ENCODE data around the gene CABP2.
A peak's percentile ranks its signal among the peaks of the same experiment; 100 is the strongest.

DNA sequence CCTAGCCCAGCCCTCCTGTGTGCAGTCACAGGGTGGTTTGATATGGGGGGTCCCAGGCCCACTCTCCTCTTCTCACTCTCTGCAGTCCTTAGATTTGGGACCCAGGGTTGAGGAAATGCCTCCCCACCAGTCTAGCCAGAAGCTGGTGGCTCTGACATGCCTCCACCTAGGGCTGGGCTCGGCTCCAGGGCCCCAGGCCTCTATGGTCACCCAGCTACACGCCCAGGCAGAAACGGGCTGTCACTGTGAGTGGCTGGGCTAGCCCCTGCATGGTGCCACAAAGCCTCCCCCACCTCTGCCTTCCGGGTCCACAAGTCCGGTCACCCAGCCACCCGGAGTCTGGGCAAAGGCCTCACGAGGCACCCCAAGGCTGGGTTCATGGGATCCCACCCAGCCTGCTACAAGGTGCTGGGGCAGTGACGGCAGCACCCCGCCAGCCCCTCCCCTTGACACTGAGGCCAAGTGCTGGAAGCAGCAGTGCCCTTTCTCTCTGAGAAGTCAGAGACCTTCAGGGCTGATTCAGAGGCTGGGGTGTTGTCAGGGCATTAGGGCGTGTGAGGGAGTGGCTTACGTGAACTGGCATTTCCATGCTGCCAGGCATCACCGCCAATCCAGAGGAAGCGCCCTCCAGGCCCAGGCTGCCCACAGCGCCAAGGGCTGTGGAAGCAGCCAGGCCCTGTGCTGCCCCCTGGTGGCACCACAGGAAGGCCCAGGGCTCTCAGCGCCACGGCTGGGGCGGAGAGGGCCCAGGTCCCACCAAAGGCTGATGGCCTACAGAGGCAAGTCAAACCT lies 17.4 kb downstream of the CABP2 start:
- TF ChIP-seq, protein P1, sequence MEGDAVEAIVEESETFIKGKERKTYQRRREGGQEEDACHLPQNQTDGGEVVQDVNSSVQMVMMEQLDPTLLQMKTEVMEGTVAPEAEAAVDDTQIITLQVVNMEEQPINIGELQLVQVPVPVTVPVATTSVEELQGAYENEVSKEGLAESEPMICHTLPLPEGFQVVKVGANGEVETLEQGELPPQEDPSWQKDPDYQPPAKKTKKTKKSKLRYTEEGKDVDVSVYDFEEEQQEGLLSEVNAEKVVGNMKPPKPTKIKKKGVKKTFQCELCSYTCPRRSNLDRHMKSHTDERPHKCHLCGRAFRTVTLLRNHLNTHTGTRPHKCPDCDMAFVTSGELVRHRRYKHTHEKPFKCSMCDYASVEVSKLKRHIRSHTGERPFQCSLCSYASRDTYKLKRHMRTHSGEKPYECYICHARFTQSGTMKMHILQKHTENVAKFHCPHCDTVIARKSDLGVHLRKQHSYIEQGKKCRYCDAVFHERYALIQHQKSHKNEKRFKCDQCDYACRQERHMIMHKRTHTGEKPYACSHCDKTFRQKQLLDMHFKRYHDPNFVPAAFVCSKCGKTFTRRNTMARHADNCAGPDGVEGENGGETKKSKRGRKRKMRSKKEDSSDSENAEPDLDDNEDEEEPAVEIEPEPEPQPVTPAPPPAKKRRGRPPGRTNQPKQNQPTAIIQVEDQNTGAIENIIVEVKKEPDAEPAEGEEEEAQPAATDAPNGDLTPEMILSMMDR (IDR thresholded peaks at IDR 0.05; ENCODE audit: low read depth, low read length, poor library complexity, severe bottlenecking), result peak; percentile 96
- no peak for TF ChIP-seq EZH2phosphoT487 (IDR thresholded peaks at IDR 0.05; ENCODE audit: borderline replicate concordance, low read length)
